Trophoblast cell (in vitro differentiated cells and primary cell): ENCODE results near the gene ANKS6.
A peak's percentile ranks its signal among the peaks of the same experiment; 100 is the strongest.

Experiments used
- DNase-seq, 2 donors: peaks; one replicate each; pipeline ENCODE4 v3.0.0-alpha.2; 2016
- H2AFZ ChIP-seq: 2 replicates; pipeline ENCODE4 v1.6.1; 2013; ENCODE audit warnings: low read length, moderate library complexity, mild to moderate bottlenecking; ENCODE audit not compliant: insufficient read depth, poor library complexity
- H2AK5ac ChIP-seq: 2 replicates; pipeline ENCODE4 v1.6.1; 2013; ENCODE audit warnings: mild to moderate bottlenecking, low read length
- H2BK120ac ChIP-seq: 2 replicates; pipeline ENCODE4 v1.6.1; 2013; ENCODE audit warnings: low read length, mild to moderate bottlenecking, moderate library complexity; ENCODE audit not compliant: insufficient read depth, poor library complexity
- H2BK12ac ChIP-seq: 2 replicates; pipeline ENCODE4 v1.6.1; 2013; ENCODE audit warnings: mild to moderate bottlenecking, low read length, moderate library complexity
- H2BK5ac ChIP-seq: 2 replicates; pipeline ENCODE4 v1.6.1; 2013; ENCODE audit warnings: low read length, low read depth, moderate library complexity, mild to moderate bottlenecking; ENCODE audit not compliant: poor library complexity
- H3K14ac ChIP-seq: 2 replicates; pipeline ENCODE4 v1.6.1; 2013; ENCODE audit warnings: mild to moderate bottlenecking, low read length
- H3K18ac ChIP-seq: 2 replicates; pipeline ENCODE4 v1.6.1; 2013; ENCODE audit warnings: mild to moderate bottlenecking, low read length
- H3K23ac ChIP-seq: 2 replicates; pipeline ENCODE4 v1.6.1; 2013; ENCODE audit warnings: low read length
- H3K27ac ChIP-seq: 2 replicates; pipeline ENCODE4 v1.5.1; 2013; ENCODE audit warnings: low read depth, mild to moderate bottlenecking, inconsistent platforms, low read length, moderate library complexity
- H3K27me3 ChIP-seq: 2 replicates; pipeline ENCODE4 v1.6.1; 2013; ENCODE audit warnings: inconsistent platforms, mild to moderate bottlenecking, low read length, moderate library complexity; ENCODE audit not compliant: insufficient read depth
- H3K36me3 ChIP-seq, 2 experiments: 1 replicate in 1 of 2; 2 replicates in 1 of 2; pipeline ENCODE4 v1.6.1; 2013; ENCODE audit warnings: low read length in 2 of 2, mild to moderate bottlenecking in 2 of 2, moderate library complexity in 1 of 2; ENCODE audit not compliant: insufficient read depth in 2 of 2, control insufficient read depth in 1 of 2
- H3K4ac ChIP-seq: 2 replicates; pipeline ENCODE4 v1.6.1; 2013; ENCODE audit warnings: low read depth, mild to moderate bottlenecking, low read length, moderate library complexity
- H3K4me1 ChIP-seq, 2 experiments: 1 replicate in 1 of 2; 2 replicates in 1 of 2; pipeline ENCODE4 v1.6.1; 2013; ENCODE audit warnings: low read length in 2 of 2, mild to moderate bottlenecking in 2 of 2, moderate library complexity in 1 of 2; ENCODE audit not compliant: insufficient read depth in 2 of 2, control insufficient read depth in 1 of 2
- H3K4me2 ChIP-seq: 2 replicates; pipeline ENCODE4 v1.6.1; 2013; ENCODE audit warnings: inconsistent platforms, mild to moderate bottlenecking, low read length, moderate library complexity
- H3K4me3 ChIP-seq: 2 replicates; pipeline ENCODE4 v1.5.1; 2013; ENCODE audit warnings: mild to moderate bottlenecking, low read depth, low read length, inconsistent platforms
- H3K79me1 ChIP-seq: one replicate; pipeline ENCODE4 v1.6.1; 2013; ENCODE audit warnings: low read length
- H3K79me2 ChIP-seq: 2 replicates; pipeline ENCODE4 v1.6.1; 2013; ENCODE audit warnings: low read length, mild to moderate bottlenecking; ENCODE audit not compliant: control insufficient read depth, insufficient read depth, poor library complexity
- H3K9ac ChIP-seq: 2 replicates; pipeline ENCODE4 v1.6.1; 2013; ENCODE audit warnings: mild to moderate bottlenecking, low read length
- H3K9me3 ChIP-seq: 2 replicates; pipeline ENCODE4 v1.6.1; 2013; ENCODE audit warnings: low read depth, mild to moderate bottlenecking, control low read depth, inconsistent platforms, low read length; ENCODE audit not compliant: insufficient read depth
- H4K12ac ChIP-seq: 2 replicates; pipeline ENCODE4 v1.6.1; 2013; ENCODE audit warnings: low read depth, mild to moderate bottlenecking, low read length, moderate library complexity
- H4K8ac ChIP-seq: 2 replicates; pipeline ENCODE4 v1.6.1; 2013; ENCODE audit warnings: low read depth, mild to moderate bottlenecking, low read length, moderate library complexity
- H4K91ac ChIP-seq: one replicate; pipeline ENCODE4 v1.6.1; 2013; ENCODE audit warnings: low read depth, mild to moderate bottlenecking, low read length, moderate library complexity
- WGBS: extraction: QIAGEN DNeasy Blood & Tissue Kit; methylation state at CpG from one replicate; pipeline ENCODE4 v1.1.7; 2013; ENCODE audit warnings: missing lambda C conversion rate; ENCODE audit not compliant: insufficient read length, insufficient coverage; ENCODE audit errors: extremely low coverage; 5-methylcytosine and 5-hydroxymethylcytosine counted together

The ANKS6 gene

DNA sequence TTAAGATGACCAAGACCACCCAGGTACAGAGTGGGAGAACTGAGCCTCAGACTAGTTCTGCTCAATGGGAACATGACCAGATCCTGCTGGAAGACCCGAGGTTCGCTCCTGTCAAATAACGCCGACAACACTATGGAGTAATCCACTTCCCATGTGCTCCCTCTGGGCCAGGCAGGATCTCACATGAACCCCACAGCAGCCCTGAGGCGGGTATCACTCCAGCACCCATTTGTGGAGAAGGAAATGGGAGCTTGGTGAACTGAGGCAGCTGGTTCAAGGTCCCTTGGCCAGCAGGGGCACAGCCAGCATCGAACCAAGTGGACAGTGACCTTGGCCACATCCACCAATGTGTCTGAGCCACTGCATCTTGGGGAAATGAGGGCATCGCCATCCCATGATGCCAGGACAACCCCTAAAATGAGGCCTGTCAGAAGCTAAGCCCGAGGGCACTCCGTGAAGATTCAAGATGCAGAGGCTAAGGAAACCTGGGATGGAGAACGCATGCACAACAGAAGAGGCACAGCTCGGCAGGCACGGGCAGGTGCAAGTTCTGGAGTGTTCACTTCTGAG is 8.5 kb downstream of the ANKS6 start:
- no peak overlapping the region for H2BK12ac ChIP-seq
- H3K79me2 ChIP-seq = no peaks in the 10 kb centered on the region
- H3K4me2 ChIP-seq = no peak overlapping the region
- no peak for DNase-seq
- H3K23ac ChIP-seq = no peak overlapping the region
- no peak overlapping the region for H4K12ac ChIP-seq
- H2BK5ac ChIP-seq = no peak overlapping the region
- no peaks in the 10 kb centered on the region for H3K27me3 ChIP-seq
- H2AK5ac ChIP-seq = no peak overlapping the region
- no peaks in the 10 kb centered on the region for H3K79me1 ChIP-seq
- H3K14ac ChIP-seq = no peak overlapping the region
- no peak overlapping the region for H3K9ac ChIP-seq
- no CpG with 5 or more reads among the region's 12 CpGs for WGBS
- no peak overlapping the region for H3K4ac ChIP-seq
- H3K9me3 ChIP-seq = no peaks in the 10 kb centered on the region
- H4K8ac ChIP-seq = no peak overlapping the region
- H3K4me3 ChIP-seq = no peak overlapping the region
- H2BK120ac ChIP-seq = no peak overlapping the region
- no peak overlapping the region for H3K27ac ChIP-seq
- H2AFZ ChIP-seq = no peak overlapping the region
- peaks cover 17 to 18% of the 10 kb centered on the region in 2 experiments for H3K36me3 ChIP-seq
- peaks cover 2 to 5% of the 10 kb centered on the region in 2 experiments for H3K4me1 ChIP-seq
- no peak overlapping the region for H3K18ac ChIP-seq
- no peak overlapping the region for H4K91ac ChIP-seq

DNA sequence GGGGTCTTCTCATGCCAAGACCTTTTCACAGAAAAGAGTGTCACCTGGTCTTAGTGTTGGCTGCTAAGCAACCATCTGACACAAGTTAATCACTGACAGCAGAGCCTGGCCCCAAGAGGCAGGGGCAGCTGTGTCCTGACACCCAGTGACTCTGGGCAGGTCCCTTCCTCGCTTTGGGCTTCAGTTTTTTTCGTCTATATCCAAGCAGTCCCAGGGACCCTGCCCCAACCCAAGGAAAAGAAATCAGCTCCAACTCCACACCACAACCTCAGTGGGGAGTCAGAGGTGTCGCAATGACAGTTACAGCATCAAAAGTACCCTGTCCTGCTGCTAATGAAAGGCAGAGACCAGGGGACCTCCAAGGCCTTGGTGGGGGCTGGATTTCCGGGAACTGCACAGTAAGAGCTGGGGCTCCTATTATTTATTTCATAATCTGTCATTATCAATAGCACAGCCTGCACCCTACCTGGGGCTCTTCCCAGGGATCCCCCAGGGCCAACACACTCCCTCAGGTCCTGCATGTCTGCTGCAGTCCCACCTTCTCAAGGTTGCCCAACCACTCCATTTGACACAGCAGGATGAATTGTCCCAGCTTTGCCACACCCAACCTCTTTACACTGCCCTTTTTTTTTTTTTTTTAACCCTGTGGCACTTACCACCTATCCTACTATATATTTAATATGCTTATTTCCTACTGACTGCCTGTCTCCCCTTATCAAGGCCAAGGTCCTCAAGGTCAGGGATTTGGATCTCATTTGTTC is 9.4 kb downstream of the ANKS6 start:
- no peak overlapping the region for H2BK12ac ChIP-seq
- no peak overlapping the region for H4K91ac ChIP-seq
- no peak overlapping the region for H3K4me2 ChIP-seq
- H4K8ac ChIP-seq = no peak overlapping the region
- no peaks in the 10 kb centered on the region for H3K79me2 ChIP-seq
- DNase-seq = no peak
- peaks cover 0 to 5% of the 10 kb centered on the region in 2 experiments for H3K4me1 ChIP-seq
- H3K36me3 ChIP-seq = peaks cover 17 to 18% of the 10 kb centered on the region in 2 experiments
- H2AK5ac ChIP-seq = no peak overlapping the region
- H2BK5ac ChIP-seq = no peak overlapping the region
- no peak overlapping the region for H3K4ac ChIP-seq
- H4K12ac ChIP-seq = no peak overlapping the region
- H3K23ac ChIP-seq = no peak overlapping the region
- H3K4me3 ChIP-seq = no peak overlapping the region
- H3K9me3 ChIP-seq = no peaks in the 10 kb centered on the region
- H2BK120ac ChIP-seq = no peak overlapping the region
- no peak overlapping the region for H3K9ac ChIP-seq
- H3K27me3 ChIP-seq = no peaks in the 10 kb centered on the region
- no peak overlapping the region for H3K27ac ChIP-seq
- no peak overlapping the region for H2AFZ ChIP-seq
- H3K79me1 ChIP-seq = no peaks in the 10 kb centered on the region
- no CpG with 5 or more reads among the region's 4 CpGs for WGBS
- no peak overlapping the region for H3K14ac ChIP-seq
- no peak overlapping the region for H3K18ac ChIP-seq

DNA sequence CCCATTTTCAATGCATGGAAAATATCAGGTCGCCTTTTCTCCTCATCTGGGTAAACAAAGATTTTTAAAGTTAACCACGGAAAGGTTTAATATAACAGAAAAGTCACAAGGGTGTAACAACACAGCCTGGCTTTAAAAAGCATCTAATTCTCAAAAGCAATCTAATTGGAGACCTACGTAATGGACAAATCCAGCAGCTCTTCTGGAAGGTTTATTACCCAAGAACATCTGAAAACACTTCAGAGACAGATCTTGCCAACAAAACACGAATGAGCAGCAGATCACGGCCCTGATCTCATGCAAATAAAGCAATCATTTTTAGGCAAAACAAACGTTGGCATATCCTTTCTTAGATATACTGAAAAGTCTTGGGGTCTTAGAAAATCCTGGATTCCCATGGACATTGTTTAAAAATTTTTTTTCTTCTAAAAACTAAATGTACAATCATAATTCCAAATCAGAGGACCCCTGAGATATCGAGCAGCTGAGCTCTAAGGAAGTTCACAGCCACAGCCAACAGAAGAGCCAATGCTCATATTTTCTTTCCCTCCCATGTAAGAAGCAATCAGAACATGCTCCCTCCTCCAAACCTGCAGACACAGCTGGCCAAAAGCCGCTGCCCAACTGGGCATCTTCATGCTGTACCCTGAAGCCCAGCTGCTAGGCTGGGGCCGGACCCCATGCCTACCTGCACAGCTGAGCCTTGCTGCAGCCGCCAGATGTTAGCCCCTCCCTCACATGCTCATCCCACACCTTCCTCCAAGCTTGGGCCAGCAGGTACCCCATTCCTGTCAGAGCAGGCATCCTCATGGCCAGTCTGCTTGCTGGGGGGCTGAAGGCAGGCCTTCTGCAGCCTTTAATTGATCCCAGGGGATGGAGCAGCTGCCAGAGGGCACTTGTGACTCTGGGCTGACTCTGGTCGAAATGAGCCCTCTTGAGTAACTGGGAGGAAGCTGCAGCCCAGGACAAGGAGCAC is 11.2 kb downstream of the ANKS6 start:
- H3K79me1 ChIP-seq = no peaks in the 10 kb centered on the region
- no peak overlapping the region for H3K23ac ChIP-seq
- H2AK5ac ChIP-seq = no peak overlapping the region
- H4K91ac ChIP-seq = no peak overlapping the region
- H3K9me3 ChIP-seq = no peaks in the 10 kb centered on the region
- no peaks in the 10 kb centered on the region for H3K27me3 ChIP-seq
- peaks cover 2 to 5% of the 10 kb centered on the region in 2 experiments for H3K4me1 ChIP-seq
- H2BK12ac ChIP-seq = no peak overlapping the region
- no peak overlapping the region for H4K8ac ChIP-seq
- no peak overlapping the region for H3K4ac ChIP-seq
- DNase-seq = no peak
- H4K12ac ChIP-seq = no peak overlapping the region
- H3K9ac ChIP-seq = peak overlapping the region; percentile 66
- H3K79me2 ChIP-seq = no peaks in the 10 kb centered on the region
- H3K18ac ChIP-seq = no peak overlapping the region
- H3K27ac ChIP-seq = no peak overlapping the region
- no peak overlapping the region for H3K14ac ChIP-seq
- H3K4me3 ChIP-seq = no peak overlapping the region
- no peak overlapping the region for H3K4me2 ChIP-seq
- H3K36me3 ChIP-seq = peaks cover 18 to 19% of the 10 kb centered on the region in 2 experiments
- no peak overlapping the region for H2AFZ ChIP-seq
- no peak overlapping the region for H2BK120ac ChIP-seq
- H2BK5ac ChIP-seq = no peak overlapping the region
- WGBS = no CpG with 5 or more reads among the region's 11 CpGs

DNA sequence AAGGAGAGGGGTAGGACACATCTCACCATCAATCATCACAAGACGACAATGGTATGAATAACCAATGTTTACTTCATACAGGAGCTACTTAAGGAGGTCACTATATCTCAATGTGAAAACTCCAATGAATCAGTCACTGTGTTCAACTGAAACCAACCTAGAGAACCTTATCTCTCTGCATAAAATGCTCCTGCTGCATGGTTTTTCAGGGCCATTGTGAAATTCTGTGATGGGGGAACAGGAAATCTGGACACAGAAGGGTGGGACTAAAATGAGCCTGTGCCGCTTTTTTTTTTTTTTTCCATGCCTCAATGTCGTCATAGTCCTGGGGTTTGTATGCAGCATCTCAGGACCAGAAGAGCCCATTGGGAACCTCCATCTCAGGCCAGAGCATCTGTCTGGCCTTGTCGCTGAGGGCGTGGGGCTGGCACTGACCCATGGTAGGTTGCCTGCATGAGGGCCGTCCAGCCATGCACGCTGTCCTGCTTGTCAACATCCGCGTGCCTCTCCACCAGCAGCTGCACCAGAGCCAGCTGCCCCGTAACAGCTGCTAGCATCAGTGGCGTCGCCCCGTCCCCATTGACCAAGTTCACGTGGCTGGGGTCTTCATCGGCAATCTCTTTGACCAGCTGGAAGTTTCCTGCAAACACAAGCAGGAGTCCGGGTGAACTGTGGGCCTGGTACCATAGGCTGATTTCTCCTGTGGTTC is 12.7 kb downstream of the ANKS6 start:
- no peak for DNase-seq
- no peaks in the 10 kb centered on the region for H3K9me3 ChIP-seq
- H4K8ac ChIP-seq = no peak overlapping the region
- H4K91ac ChIP-seq = no peak overlapping the region
- no peaks in the 10 kb centered on the region for H3K79me1 ChIP-seq
- H2BK12ac ChIP-seq = no peak overlapping the region
- H2AK5ac ChIP-seq = no peak overlapping the region
- no peak overlapping the region for H3K4me2 ChIP-seq
- H3K79me2 ChIP-seq = no peaks in the 10 kb centered on the region
- no peak overlapping the region for H3K4ac ChIP-seq
- H3K18ac ChIP-seq = no peak overlapping the region
- no peak overlapping the region for H3K4me3 ChIP-seq
- no peak overlapping the region for H2BK120ac ChIP-seq
- no CpG with 5 or more reads among the region's 16 CpGs for WGBS
- H3K27ac ChIP-seq = no peak overlapping the region
- H4K12ac ChIP-seq = no peak overlapping the region
- H2BK5ac ChIP-seq = no peak overlapping the region
- H3K23ac ChIP-seq = no peak overlapping the region
- no peak overlapping the region for H3K14ac ChIP-seq
- H2AFZ ChIP-seq = no peak overlapping the region
- H3K36me3 ChIP-seq = peaks cover 12 to 15% of the 10 kb centered on the region in 2 experiments
- no peaks in the 10 kb centered on the region for H3K27me3 ChIP-seq
- peaks cover 2 to 5% of the 10 kb centered on the region in 2 experiments for H3K4me1 ChIP-seq
- no peak overlapping the region for H3K9ac ChIP-seq
